Activated T-cell treated with anti-CD3 and anti-CD28 coated beads, Interleukin-2, amount 50 U/mL, for 48 hours (primary cell): ENCODE data around the gene CLEC16A.
A peak's percentile ranks its signal among the peaks of the same experiment; 100 is the strongest.

Source experiments
- DNase-seq, 2 experiments: peaks; one replicate each; pipeline ENCODE4 v3.0.0-alpha.2; 2020

CLEC16A gene

DNA sequence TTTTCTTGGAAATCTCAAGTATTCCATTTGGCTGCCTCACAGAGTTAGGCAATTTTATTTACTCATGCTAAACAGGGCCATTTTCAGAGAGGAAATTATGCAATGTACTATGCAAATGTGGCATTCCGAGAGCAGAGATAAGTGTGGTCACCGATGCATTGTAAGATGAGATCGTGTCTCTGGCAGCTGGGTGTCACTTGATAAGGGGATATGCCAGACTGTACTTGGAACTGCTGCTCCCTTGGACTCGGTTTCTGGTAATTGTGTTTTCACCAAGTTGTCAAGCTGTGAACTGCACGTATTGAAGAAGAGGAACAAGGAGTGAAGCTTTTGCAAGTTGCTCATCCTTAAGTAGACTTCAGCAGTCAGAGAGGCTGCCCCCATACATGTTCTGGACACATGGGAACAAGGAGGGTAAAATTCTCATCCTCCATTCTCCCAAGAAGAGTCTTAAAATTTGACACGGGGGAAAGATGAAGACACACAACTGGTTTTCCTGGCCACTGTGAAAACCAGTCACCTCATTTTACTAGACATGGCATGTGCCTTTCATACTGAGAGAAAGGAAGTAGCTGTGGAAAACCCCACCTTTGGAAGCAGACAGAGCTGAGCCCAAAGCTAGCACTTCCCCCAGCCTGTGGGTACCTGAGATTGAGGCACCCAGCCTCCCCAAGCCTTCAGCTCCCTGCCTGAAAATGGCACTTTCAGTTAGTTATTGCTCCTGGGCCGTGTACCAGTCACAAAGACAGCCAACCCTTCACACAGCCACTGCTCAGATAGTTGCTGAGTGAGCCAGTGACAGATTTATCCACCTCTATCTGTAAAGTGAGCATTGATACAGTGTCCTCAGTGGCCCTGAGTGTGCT lies 160.9 kb downstream of the CLEC16A start:
- DNase-seq: peak in 1 of 2 experiments; percentile 57

GRCh38 chr16:11106726-11107125 lies 162.4 kb downstream of the CLEC16A start:
- DNase-seq: peak in 1 of 2 experiments; percentile 21

GRCh38 chr16:11107780-11108465 lies 163.6 kb downstream of the CLEC16A start:
- DNase-seq: peak in 1 of 2 experiments; percentile 21

GRCh38 chr16:11108466-11108805 lies 164.1 kb downstream of the CLEC16A start:
- peak in 1 of 2 experiments; percentile 19 for DNase-seq

GRCh38 chr16:11109566-11109965 lies 165.2 kb downstream of the CLEC16A start:
- no peak for DNase-seq

DNA sequence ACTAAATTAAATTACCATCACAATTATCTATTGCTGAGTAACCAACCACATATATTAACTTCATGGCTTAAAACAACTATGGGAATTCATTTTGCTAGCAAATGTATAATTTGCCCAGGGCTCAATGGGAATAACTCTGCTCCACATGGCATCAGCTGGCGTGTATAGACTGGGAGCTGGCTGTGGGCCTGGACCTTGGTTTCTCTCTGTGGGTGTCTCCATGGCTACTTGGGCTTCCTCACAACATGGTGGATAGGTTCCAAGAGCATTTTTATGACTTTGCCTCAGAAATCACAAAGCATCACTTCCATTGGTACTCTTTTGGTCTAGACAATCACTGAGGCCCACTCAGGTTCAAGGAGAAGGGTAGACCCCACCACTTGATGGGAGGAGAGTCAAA lies 166.8 kb downstream of the CLEC16A start:
- DNase-seq: no peak

GRCh38 chr16:11111856-11112634 lies 167.7 kb downstream of the CLEC16A start:
- no peak for DNase-seq

DNA sequence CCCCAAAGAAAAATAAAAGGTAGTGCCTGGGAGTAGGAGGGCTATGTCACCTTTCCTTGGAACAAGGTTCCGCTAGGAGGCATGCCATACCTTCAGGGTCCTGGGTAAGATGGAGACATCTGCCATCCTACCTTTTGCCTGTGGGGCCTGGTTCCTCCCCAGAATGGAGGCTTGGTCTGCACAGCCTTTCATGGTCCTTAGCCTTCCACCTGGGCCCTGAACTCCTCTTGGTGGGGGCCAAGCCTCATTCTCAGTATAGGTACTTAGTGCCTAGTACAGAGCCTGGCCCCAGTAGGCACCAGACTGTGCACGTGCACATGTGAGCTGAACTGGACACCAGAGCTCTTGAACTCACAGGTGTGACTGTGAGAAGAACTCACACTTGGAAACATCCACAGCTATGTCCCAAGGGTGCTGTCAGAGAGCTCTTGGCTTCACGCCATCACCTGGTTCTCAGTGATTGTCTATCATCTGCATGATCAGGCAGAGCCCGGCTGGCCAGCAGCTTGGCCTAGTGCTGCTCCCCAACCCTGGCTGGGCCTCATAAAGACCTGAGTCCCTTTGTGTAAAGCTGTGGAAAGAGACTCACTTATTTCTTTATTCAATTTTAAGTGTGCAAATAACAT lies 168.5 kb downstream of the CLEC16A start:
- peak in 1 of 2 experiments; percentile 41 for DNase-seq

DNA sequence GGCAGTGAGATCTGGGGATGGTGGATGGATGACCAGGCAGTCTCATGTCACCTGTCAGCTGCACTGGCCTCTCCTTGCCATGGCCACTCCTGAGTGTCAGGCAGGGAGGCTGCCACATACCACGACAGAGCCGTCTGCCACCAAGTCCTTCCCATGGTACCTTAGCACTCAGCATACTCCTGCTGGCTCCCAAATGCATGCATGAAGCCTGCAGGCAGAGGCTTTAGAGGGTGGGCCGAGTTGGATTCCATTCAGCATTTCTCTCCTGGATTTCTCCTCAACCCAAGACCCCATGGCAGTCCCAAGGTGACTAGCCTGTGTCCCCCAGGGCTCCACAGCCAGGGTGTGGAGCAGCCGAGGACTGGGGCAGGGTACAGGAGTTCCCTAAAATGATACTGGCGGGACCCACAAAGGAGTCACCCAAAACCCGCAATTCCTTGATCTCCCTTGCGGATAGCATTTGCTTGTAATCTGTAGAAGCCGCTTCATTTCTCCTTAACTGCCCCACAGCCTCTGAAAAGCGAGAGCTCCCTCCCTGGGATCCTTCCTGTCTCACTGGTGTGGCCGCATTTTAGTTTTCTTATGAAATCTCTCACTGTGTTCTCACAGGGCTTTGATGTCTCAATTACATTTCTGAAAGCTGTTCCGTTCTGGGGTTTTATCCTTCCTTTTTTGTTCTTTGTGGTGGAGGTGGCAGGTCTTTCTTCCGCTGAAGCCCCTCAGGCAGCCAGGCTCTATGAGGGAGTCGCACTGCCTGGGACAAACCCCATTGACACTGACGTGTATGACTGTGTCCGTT lies 170.2 kb downstream of the CLEC16A start:
- peak in 1 of 2 experiments; percentile 65 for DNase-seq

GRCh38 chr16:11117576-11118211 lies 173.3 kb downstream of the CLEC16A start:
- DNase-seq: no peak

GRCh38 chr16:11118479-11118878 lies 174.1 kb downstream of the CLEC16A start:
- no peak for DNase-seq

GRCh38 chr16:11121083-11121608 lies 176.8 kb downstream of the CLEC16A start:
- DNase-seq: no peak

- no peak for DNase-seq
Observed at GRCh38 chr16:11121914-11122692, 177.7 kb downstream of the CLEC16A start.

DNA sequence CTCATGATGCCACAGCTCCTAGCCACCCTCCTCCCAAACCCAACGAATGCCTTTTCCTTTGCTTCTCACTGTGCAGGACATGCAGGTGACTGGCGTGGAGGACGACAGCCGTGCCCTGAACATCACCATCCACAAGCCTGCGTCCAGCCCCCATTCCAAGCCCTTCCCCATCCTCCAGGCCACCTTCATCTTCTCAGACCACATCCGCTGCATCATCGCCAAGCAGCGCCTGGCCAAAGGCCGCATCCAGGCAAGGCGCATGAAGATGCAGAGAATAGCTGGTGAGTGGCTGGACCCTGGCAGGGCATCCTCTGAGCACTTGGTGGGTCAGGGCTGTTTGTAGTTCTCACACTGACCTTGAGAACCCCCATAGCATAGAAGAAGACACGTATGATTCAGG lies 179.3 kb downstream of the CLEC16A start:
- no peak for DNase-seq

- DNase-seq: no peak
Observed at GRCh38 chr16:11125936-11126335, 181.6 kb downstream of the CLEC16A start.

DNA sequence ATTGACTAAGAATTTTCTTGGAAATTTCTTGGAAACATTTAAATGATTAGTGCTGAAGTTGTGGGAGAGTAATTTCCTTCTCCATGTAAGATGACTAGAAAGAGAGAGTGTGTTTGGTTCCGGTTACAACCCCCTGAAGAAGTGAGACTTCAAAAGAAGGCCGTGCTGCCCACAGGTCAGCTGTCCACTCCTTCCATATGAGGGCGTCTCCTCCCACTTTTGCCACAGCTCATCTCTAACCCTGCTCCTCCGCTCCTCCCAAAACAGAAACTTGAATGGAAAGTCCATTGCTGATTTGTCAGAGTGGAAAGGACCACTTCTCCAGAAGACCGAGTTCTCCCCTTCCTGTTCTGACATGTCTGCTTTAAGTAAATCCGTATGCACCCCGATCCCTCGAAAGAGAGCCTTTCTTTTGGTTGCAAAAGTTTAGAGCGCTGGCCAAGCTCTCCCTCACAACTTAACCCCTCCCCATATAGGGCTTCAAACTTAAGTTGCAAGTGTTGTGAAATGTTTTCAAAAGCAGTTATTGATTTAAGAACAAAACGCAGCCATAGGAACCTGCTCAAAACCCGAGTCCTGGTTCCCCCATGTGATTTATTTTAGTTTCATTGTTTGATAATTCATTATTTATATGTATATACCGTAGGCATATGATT lies 182.2 kb downstream of the CLEC16A start:
- DNase-seq: no peak

DNA sequence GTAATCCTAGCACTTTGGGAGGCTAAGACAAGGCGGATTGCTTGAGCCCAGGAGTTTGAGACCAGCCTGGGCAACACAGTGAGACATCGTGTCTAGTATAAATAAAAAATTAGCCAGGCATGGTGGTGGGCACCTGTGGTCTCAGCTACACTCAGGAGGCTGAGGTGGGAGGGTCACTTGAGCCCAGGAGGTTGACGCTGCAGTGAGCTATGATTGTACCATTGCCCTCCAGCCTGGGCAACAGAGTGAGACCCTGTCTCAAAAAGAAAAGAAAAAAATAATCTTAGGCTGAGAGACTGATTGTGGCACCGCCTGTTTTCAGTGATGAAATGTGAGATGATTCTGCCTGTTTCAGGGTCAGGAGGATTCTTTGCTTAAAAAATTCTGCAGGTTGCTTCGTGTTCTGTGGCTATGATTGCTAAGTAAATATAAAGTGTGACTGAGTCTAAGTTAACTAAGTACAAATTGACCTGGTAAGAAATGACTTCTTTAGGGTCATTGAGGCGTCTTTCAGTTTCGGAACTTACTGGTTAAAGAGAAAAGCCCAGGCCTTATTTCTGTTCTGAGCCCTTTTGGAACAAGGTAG lies 183.3 kb downstream of the CLEC16A start:
- no peak for DNase-seq

DNA sequence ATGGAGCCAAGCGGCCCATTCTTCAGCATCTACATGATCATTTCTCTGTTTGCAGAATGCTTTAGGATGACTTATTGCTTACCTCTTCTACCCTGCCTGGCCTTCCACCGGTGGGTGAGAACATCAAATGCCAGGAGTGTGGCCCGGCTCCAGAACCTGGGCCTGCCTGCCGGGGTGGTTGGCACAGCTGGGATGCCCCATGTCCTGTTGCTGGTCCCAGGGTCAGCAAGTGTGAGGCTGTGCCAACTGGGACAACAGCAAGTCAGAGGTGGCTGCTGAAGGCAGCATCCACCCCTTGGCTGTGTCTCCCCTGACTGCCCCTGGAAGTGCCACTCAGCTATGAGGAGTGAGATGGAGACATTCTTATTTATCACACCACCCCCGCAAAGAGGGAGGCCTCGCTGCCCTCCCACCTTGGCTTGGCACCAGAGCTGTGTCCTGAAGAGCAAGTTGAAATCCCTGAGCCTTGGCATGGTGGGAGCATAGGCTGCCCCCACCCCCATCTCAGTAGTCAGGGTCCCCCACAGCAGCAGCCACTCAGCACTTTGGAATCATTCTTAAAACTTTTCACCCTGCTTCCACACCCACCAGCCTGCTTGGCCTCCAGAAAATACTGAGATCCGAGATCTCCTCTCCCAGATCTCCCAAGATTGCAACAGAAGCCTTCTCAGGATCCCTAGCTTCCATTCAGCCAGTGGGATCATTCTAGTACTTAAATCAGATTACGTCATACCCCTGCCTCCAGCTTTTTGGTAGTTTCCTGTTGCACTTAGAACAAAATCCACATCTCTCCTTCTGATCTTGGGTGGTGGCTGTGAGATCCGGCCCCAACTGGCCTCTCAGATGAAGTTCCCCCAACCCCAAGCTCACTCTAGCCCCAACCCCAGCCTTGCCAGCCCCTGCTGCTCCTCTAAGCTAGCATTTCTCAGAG lies 184.1 kb downstream of the CLEC16A start:
- no peak for DNase-seq
